ENCODE results near the gene TSPAN18. TPM values are rescaled to one million over a fixed set of nuclear protein-coding genes. Genes with fewer than 3 reads are reported as not detected.

TSPAN18 gene
- total and polyA plus RNA-seq, 2 of the 8 experiments (the other 6 are each of a cell fraction or from before 2014, with no cell fraction given) = 5.2 to 10.2 TPM

DNA sequence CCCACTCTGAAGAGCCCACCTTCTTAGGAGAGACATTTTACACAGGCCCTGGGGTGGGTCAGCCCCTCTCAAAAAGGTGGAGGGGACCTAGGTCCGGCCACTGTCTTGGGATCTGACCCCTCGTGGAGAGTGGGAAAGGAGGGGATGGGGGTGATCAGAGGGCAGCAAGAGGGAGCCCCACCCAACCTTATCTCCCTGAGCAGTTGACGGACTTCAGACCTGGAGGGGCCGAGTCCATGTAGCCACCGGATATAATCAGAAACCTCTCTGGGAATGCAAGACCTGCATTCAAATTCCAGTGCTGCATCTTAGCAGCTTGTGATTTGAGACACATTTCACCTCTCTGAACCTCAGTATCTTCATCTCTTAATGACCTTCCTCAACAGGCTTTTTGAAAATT, 179.9 kb downstream of the TSPAN18 start:
- Histone ChIP-seq H3K9ac (replicated peaks in 1 of 4; ENCODE audit: extremely low read depth in 1 of 4, low read depth in 3 of 4, low read length in 3 of 4) (no peak overlapping the region), H3K4me3 (ENCODE audit: extremely low read depth in 1 of 4, insufficient read depth in 2 of 4, low read depth in 3 of 4, low read length in 4 of 4) (no peak overlapping the region), H3K23me2 (ENCODE audit: low read depth, low read length) (no peaks in the 10 kb centered on the region), H3K9me3 (ENCODE audit: insufficient read depth in 2 of 2, low read depth in 1 of 2, low read length in 1 of 2) (no peaks in the 10 kb centered on the region), H3K4ac (replicated peaks; ENCODE audit: insufficient read length, low read depth, low read length) (no peak overlapping the region), H3K4me1 (replicated peaks in 1 of 4; ENCODE audit: control insufficient read depth in 3 of 4, insufficient read depth in 4 of 4, low read length in 3 of 4) (peaks cover 2 to 20% (median 11%) of the 10 kb centered on the region in 4 experiments), H3K14ac (ENCODE audit: insufficient read length) (no peak overlapping the region), H3K4me2 (ENCODE audit: insufficient read depth in 1 of 2, low read depth in 2 of 2, low read length in 2 of 2) (no peak overlapping the region), H3K23ac (ENCODE audit: insufficient read length) (no peak overlapping the region), H3K36me3 (ENCODE audit: control insufficient read depth in 2 of 4, insufficient read depth in 4 of 4, low read length in 3 of 4) (no peaks in the 10 kb centered on the region; a peak in 1 of 8 replicates), H2BK5ac (ENCODE audit: low read depth, low read length) (no peak overlapping the region), H3K79me2 (ENCODE audit: control insufficient read depth in 1 of 2, insufficient read depth in 2 of 2, low read length in 2 of 2) (no peaks in the 10 kb centered on the region), H3K79me1 (ENCODE audit: low read depth, low read length) (no peaks in the 10 kb centered on the region), H2BK12ac (ENCODE audit: low read depth, low read length) (no peak overlapping the region; the same call in 1 of the 2 replicates), H4K8ac (ENCODE audit: extremely low read depth, insufficient read depth, low read length) (no peak overlapping the region), H4K91ac (replicated peaks; ENCODE audit: insufficient read length, low read length) (no peak overlapping the region), H4K5ac (ENCODE audit: insufficient read length, low read depth, low read length) (no peak overlapping the region), H2AFZ (ENCODE audit: low read length) (no peak overlapping the region), H2BK15ac (ENCODE audit: low read length) (no peak overlapping the region), H3K27ac (ENCODE audit: low read depth, low read length) (no peak overlapping the region), H3K56ac (replicated peaks; ENCODE audit: insufficient read length, low read depth, low read length) (no peak overlapping the region), H2BK120ac (replicated peaks; ENCODE audit: low read depth, low read length) (no peak overlapping the region), H2AK5ac (ENCODE audit: low read depth, low read length) (peak overlapping the region; percentile 29; the same call in 1 of the 2 replicates), H4K20me1 (replicated peaks in 1 of 2; ENCODE audit: control insufficient read depth in 1 of 2, insufficient read depth in 2 of 2, low read length in 2 of 2) (no peaks in the 10 kb centered on the region), H3K18ac (ENCODE audit: extremely low read depth, low read length) (no peak overlapping the region), H2BK20ac (ENCODE audit: low read length) (no peak overlapping the region), H3K27me3 (replicated peaks in 1 of 4; ENCODE audit: control insufficient read depth in 3 of 4, extremely low read depth in 1 of 4, insufficient read depth in 3 of 4, low read length in 3 of 4) (peaks cover 0 to 3% (median 0%) of the 10 kb centered on the region in 4 experiments; a peak in 2 of 7 replicates)
- ChIA-PET CTCF (ENCODE audit: partially characterized antibody) (interaction anchor here (0.6 to 2.8 kb wide), 7 partner anchors 13 to 285 kb away, joined by 3 to 13 read pairs (median 3); no protein-coding TSS in a partner anchor), POLR2A (ENCODE audit: partially characterized antibody) (interaction anchor here (1.6 kb wide), 1 partner anchor 83 kb away, joined by 3 read pairs; no protein-coding TSS in a partner anchor)
- FAIRE-seq (no peak), DNase-seq (ENCODE audit: low read depth in 1 of 2, low spot score in 2 of 2) (no peak)
- WGBS, 2 experiments (ENCODE audit: extremely low coverage in 1 of 2, insufficient coverage in 1 of 2, insufficient read length in 1 of 2, insufficient replicate concordance in 2 of 2, low coverage in 1 of 2, low lambda C conversion rate in 2 of 2, missing lambda C conversion rate in 1 of 2) = 65% methylated on average over 5 of the region's 5 CpGs; no CpG with 5 or more reads in 1 of the 2 experiments
- TF ChIP-seq, protein P1, sequence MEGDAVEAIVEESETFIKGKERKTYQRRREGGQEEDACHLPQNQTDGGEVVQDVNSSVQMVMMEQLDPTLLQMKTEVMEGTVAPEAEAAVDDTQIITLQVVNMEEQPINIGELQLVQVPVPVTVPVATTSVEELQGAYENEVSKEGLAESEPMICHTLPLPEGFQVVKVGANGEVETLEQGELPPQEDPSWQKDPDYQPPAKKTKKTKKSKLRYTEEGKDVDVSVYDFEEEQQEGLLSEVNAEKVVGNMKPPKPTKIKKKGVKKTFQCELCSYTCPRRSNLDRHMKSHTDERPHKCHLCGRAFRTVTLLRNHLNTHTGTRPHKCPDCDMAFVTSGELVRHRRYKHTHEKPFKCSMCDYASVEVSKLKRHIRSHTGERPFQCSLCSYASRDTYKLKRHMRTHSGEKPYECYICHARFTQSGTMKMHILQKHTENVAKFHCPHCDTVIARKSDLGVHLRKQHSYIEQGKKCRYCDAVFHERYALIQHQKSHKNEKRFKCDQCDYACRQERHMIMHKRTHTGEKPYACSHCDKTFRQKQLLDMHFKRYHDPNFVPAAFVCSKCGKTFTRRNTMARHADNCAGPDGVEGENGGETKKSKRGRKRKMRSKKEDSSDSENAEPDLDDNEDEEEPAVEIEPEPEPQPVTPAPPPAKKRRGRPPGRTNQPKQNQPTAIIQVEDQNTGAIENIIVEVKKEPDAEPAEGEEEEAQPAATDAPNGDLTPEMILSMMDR (IDR thresholded peaks at IDR 0.05; ENCODE audit: control extremely low read depth in 1 of 3, insufficient read depth in 1 of 3, low read depth in 1 of 3, low read length in 3 of 3) = no peak
- no peak for TF ChIP-seq SP1 (IDR thresholded peaks at IDR 0.05; ENCODE audit: low read depth, low read length)
